Middle frontal gyrus (tissue), 1 donor: ENCODE data around the gene HMGA1.
"Not testable (repeated sequence)": the region's sequence is repeated elsewhere in the genome, so short reads cannot be mapped to it uniquely, and the experiment has no call there.

Source experiments
- DNase-seq: peaks from one replicate; pipeline ENCODE4 v3.0.0-alpha.2; 2015; ENCODE audit warnings: low spot score; ENCODE audit errors: extremely low spot score

Gene HMGA1

DNA sequence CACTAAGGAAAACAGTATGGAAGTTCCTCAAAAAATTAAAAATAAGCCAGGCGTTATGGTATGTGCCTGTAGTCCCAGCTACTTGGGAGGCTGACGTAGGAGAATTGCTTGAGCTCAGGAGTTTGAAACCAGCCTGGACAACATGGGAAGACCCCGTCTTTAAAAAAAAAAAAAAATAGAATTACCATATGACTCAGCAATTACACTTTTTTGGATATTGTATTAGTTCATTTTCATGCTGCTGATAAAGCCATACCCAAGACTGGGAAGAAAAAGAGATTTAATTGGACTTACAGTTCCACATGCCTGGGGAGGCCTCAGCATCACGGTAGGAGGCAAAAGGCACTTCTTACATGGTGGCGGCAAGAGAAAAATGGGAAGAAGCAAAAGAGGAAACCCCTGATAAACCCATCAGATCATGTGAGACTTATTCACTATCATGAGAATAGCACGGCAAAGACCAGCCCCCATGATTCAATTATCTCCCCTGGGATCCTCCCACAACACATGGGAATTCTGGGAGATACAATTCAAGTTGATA, 22.9 kb downstream of the HMGA1 start:
- DNase-seq, result no peak

DNA sequence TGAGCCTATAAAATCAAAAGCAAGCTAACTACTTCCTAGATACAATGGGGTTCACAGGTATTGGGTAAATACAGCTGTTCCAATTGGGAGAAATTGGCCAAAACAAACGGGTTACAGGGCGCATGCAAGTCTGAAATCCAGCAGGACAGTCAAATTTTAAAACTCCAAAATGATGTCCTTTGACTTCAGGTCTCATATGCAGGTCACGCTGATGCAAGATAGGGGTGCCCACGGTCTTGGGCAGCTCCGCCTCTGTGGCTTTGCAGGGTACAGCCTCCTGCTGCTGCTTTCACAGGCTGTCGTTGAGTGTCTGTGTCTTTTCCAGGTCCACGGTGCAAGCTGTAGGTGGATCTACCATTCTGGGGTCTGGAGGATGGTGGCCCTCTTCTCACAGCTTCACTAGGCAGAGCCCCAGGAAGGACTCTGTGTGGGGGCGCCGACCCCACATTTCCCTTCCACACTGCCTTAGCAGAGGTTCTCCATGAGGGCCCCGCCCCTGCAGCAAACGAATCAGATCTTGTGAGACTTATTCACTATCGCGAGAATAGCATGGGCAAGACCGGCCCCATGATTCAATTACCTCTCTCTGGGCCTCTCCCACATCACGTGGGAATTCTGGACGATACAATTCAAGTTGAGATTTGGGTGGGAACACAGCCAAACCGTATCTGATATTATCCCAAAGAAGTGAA, 24.0 kb downstream of the HMGA1 start:
- no peak for DNase-seq

GRCh38 chr6:34263484-34263883, 26.8 kb downstream of the HMGA1 start:
- DNase-seq, result not testable (repeated sequence)

GRCh38 chr6:34267746-34268145, 31.1 kb downstream of the HMGA1 start:
- DNase-seq, result no peak

DNA sequence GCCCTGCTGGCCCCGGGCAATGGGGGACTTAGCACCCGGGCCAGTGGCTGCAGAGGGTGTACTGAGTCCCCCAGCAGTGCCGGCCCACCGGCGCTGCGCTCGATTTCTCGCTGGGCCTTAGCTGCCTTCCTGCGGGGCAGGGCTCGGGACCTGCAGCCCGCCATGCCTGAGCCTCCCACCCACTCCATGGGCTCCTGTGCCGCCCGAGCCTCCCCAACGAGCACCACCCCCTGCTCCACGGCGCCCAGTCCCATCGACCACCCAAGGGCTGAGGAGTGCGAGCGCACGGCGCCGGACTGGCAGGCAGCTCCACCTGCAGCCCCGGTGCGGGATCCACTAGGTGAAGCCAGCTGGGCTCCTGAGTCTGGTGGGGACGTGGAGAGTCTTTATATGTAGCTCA, 32.5 kb downstream of the HMGA1 start:
- DNase-seq, result not testable (repeated sequence)

GRCh38 chr6:34269658-34270341, 33.1 kb downstream of the HMGA1 start:
- not testable (repeated sequence) for DNase-seq

DNA sequence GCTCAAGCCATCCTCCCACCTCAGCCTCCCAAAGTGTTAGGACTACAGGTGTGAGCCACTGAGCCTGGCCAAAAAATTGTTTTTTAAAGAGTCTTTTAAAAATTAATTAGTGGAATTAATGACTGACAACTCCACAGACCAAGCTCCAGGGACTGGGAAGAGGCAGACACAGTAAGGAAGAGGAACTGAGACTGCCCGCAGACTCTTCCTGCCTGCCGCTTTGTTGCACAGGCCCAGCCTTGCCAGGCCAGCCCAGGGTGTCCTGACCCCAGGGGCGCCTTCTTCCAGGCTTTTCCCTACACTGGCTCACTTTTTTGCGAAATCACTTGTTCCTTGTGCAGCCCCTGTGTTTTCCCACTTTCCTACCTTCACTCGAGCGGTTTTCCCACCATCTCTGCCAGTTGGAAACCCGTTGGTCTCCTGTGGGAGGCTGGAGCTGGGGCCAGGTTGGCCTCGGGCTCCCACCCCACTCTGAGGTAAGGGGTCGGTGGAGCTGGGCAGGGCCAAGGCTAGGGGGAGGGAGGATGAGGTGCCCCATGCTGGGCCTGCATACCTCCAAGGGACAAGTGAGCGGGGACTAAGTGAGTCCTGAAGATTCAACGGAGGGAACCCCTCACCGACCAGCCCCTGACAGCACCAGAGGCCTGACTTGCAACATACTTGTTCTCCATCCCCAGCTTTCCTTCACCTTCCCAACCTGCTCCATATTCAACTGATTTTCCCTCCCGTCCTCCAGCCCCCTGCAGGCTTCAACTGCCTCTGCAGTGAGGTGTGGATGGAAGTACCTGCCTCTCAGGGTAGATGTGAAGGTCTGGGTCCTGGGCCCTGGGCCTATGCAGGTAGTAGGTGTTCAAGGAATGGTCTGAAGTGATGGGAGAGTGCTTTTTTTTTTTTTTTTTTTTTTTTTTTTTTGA, 35.6 kb downstream of the HMGA1 start:
- no peak for DNase-seq

- DNase-seq, result no peak
Measured at GRCh38 chr6:34273242-34273805, 36.7 kb downstream of the HMGA1 start.

DNA sequence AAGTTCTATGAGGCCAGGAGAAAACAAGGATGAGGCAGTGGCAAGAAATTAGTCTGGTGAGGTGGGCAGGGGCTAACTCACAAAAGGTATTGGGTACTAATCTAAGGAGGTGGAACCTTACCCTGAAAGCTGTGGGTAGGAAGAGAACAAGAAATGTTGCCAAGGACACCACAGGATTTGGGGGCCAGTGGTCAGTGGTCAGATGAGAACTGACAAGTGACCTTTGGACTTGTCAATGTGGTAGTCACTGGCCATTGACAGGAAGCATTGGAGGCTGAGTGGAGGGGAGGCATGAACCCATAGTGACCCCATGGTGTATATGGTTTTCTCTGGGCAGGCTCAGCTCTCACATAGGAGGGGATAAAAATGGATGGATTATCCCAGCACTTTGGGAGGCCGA, 37.5 kb downstream of the HMGA1 start:
- DNase-seq, result no peak

DNA sequence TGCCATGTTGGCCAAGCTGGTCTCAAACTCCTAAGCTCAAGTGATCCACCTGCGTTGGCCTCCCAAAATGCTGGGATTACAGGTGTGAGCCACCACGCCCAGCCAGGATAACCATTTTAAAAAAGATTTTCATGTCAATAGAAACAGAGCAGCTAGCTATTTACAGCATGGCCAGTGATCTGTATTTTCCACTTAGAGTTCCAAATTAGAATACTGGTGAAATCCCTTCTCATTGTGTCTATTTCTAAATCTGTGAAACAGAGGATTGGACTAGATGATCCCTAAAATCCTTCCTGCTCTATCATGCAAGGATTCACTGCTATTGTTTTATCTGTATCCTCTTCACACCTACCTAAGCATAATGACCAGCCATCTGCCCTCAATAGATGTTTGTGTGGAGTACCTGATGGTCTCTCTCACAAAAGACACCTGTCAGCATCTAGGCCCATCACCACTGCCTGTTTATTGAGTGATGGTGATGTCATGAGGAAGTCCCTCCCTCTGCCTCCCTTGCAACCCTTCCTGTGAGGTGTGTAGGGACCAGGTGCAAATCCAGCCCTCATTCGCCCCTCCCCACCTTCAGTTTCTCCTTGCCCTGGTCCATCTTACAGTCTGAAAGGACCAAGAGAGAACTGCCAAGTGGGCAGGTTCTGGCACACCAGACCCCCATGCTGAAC, 38.6 kb downstream of the HMGA1 start:
- no peak for DNase-seq

DNA sequence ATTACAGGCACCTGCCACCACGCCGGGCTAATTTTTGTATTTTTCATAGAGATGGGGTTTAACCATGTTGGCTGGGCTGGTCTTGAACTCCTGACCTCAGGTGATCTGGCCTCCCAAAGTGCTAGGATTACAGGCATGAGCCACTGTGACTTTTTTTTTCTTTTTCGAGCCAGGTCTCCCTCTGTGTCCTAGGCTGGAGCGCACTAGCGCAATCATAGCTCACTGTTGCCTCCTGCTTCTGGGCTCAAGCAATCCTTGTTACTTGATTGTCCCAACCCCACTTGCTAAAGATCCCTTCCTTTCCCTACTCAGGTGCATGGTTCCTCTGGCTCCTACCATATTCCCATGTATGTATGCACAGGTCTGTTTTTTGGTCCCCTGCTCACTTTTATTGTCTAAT, 39.5 kb downstream of the HMGA1 start:
- no peak for DNase-seq

- DNase-seq, result no peak
Measured at GRCh38 chr6:34276881-34277762, 40.4 kb downstream of the HMGA1 start.

DNA sequence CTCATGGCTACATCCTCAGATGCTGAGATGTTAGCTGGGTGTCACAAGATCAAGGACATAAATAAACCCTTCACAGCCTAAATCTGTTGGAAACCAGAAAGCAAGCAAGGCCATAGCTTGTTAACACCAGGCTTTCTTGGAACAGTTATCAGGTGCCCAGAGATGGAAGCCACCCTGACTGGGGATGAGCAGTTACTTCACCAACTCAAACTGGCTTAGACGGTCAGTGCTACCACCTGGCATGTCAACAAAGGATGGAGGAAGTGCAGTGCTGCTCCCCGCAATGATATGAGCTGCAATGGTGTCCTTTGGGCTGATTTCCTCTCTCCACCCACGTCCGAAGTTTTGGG, 41.1 kb downstream of the HMGA1 start:
- no peak for DNase-seq

- no peak for DNase-seq
Measured at GRCh38 chr6:34278833-34279232, 42.2 kb downstream of the HMGA1 start.

- DNase-seq, result no peak
Measured at GRCh38 chr6:34280216-34280615, 43.5 kb downstream of the HMGA1 start.

DNA sequence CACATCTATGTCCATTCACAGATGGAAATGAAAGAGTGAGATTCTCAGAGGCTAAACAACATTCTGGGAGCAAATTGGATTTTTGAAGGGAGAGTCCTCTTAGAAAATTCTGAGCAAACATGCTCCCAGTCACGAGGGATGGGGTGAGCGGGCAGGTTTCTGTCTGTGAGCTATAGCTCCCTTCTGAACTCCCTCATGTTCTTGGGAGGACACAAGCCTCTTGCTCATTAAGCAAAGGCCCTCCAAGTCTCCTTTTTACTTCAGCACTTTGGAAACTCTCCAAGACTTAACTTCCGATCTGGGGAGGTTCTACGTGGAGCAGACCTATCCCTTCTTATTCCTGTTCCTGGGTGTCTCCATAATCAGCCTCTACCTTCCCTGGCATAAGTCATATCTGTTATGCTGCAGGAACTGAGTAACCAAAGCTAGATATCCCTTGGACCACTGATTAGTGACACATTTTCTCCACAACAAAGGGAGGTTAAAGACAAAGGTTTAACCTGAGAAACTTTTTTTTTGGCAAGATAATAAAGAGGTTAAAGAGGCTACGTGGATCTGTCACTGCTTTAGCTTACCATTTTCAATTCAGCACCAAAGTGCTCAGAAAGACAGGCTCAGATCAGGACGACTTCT, 45.1 kb downstream of the HMGA1 start:
- no peak for DNase-seq

- DNase-seq, result no peak
Measured at GRCh38 chr6:34284563-34285447, 48.1 kb downstream of the HMGA1 start.

GRCh38 chr6:34285448-34286164, 48.9 kb downstream of the HMGA1 start:
- no peak for DNase-seq
